DMS114 treated with DMSO at 0.1 percent for 48 hours (cell line): ENCODE measurements around the gene LIMD2.
"Not testable (repeated sequence)": the region's sequence is repeated elsewhere in the genome, so short reads cannot be mapped to it uniquely, and the experiment has no call there.

Experiments
- DNase-seq: peaks from one replicate; lab custom pipeline; 2025; ENCODE audit not compliant: unreplicated experiment; lab: John Stamatoyannopoulos, UW

LIMD2 gene

DNA sequence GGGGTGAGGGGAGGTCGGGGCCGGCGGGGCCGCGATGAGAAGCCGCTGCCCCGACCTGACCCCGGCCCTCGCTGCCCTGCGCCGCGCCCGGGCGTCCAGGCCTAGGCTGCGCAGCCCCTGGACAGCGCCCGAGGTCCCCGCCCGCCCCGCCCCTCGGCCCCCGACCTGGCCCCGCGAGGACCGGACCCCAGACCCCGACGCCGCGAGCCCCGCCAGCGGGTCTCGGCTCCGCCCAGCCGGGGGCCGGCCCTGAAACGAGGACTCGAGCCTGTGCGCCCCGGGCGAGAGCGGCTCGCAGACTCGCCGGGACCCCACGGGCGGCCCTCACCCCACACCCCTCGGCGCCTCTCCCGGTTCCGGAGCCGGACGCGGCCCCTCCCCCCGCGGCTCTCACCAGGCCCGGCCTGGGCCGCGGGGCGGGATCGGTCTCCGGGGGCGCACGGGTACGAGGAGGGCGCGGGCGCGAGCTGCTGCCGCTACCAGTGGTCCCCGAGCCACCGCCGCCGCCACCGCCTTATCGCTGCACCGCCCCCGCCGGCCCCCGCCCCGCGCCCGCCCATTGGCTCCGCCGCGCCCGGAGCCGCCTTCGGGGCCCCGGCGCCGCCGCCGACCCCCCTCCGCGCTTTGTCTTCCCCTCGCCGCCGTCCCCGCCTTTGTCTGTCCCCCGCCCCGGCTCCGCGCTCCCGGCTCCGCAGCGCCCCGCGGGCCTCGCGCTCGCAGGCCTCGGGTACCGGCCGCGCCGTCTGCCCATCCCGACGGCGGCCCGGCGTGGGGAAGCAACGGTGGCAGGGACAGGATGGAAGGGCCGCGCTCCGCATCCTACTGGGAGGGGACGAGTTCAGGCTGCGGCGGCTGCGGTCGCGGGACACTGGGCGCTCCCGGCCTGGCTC, at the start of gene LIMD2:
TSS of gene LIMD2 (minus strand) at position 488 of the 890 bp plus-strand sequence. CDS start 827 bp downstream, outside the sequence.
- no peak for DNase-seq

DNA sequence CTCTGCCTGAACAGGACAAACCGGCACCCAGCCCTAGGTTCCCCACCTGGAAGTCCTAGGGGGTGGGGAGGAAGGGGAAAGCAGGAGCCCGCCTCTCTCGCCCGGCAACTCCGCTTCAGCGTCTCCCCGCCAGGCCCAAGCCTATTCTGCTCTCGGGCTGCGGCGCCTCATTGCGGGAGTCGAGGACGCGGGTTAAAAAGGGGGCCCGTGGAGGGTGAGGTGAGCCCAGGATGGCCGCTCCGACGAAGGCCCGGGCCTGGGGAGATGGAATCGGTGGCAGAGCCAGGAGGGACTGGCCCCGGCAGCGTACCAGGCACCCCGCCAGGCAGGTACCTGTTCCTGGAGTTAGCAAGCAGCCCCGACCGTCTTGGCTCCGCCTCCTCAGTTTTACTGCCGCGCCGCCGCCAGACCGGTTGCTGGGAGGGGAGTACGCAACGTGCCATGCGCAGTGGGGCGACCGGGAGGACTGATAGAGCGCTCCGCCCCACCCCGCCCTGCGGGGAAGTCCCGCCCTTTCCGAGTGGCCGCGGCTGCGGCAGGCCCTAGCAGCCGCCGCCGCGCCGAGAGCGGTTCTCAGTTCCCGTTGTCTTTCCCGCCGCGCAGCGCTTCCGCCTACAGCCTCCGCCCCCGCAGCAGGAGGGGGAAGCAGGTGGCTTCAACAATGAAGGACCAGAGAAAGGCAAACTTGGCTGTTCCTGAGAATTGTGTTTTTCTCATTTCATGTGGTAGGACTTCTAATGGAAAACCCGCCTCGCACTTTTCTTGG, 41.7 kb upstream of the LIMD2 start, which contains the start of gene STRADA:
TSS of gene STRADA (minus strand) at position 392 of the 766 bp plus-strand sequence. CDS start 13,430 bp downstream, outside the sequence.
- peak; percentile 95 for DNase-seq

GRCh38 chr17:63741143-63741407, 41.1 kb upstream of the LIMD2 start:
- no peak for DNase-seq

DNA sequence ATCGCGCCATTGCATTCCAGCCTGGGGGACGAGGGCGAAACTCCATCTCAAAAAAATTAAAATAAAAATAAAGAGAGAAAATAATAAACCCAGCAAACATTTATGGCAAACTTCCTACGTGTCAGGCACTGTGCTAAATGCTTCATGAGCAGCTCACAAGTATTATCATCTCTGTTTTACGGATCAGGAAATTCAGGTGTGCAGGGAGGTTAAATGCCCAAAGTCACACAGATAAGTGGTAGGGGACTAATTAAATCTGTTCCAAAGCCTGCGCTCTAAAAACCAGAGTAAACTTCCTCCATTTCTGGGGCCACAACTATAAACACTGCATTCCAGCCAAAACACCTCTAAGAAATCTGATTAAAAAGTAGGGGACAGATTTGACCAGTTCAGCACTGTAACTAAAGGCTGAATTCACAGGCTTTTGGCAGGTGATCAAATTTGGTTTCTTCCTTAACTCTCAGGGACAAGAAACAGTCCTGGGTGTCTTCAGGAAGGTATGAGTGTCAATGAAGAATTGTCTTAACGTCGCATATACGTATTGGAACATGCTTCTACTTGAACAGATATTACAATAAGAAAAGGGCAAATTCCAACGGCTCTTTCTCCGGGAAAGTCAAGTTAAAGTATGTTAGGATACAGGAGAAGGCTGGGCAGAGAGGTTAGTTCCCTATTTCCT, 40.7 kb upstream of the LIMD2 start:
- DNase-seq = no peak

DNA sequence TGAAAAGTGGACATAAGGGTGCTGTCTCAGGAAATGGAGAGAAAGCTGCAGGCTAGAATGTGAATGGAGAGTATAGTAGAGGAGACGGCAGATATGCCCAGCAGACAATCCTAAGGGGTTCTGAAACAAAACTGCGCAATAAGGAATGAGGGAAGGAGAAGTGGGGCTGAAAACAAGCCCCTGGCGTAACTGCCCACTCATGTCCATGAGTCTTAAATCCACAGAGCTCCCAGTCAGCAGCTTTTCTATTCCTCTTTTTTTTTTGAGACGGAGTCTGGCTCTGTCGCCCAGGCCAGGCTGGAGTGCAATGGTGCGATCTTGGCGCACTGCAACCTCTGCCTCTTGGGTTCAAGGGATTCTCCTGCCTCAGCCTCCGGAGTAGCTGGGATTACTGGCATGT, 35.8 kb upstream of the LIMD2 start:
- DNase-seq = no peak

GRCh38 chr17:63722403-63722802, 22.5 kb upstream of the LIMD2 start:
- no peak for DNase-seq

- DNase-seq = not testable (repeated sequence)
These were observed 20.3 kb upstream of the LIMD2 start for GRCh38 chr17:63720194-63720593.

- DNase-seq = no peak
These were observed 19.1 kb upstream of the LIMD2 start for GRCh38 chr17:63718988-63719387.

DNA sequence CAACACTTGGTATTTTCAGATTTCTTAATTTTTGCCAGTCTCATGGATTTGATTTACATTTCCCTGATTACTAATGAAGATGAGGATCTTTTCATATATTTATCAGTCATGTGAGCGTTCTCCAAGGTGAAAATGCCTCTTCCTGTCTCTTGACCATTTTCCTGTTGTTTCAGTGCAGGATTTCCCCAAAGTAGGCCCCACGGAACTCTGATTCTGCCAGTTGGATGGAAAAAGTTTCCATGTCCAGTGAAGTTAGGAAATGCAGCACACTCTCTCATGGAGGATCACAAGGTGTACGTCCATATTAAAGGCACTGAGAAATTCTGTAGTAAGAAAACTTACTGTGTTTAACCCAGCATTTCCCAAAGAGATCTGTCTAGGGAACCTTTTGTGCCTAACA, 16.5 kb upstream of the LIMD2 start:
- no peak for DNase-seq

- DNase-seq = no peak
These were observed 14.8 kb upstream of the LIMD2 start for GRCh38 chr17:63714550-63715277.

GRCh38 chr17:63709110-63709509, 9.2 kb upstream of the LIMD2 start:
- no peak for DNase-seq

- no peak for DNase-seq
These were observed 7.2 kb upstream of the LIMD2 start for GRCh38 chr17:63707151-63707550.

- DNase-seq = no peak
These were observed 6.6 kb upstream of the LIMD2 start for GRCh38 chr17:63706336-63707082.

GRCh38 chr17:63705657-63706056, 5.7 kb upstream of the LIMD2 start:
- no peak for DNase-seq

- no peak for DNase-seq
These were observed 4.9 kb upstream of the LIMD2 start for GRCh38 chr17:63704836-63705235.

DNA sequence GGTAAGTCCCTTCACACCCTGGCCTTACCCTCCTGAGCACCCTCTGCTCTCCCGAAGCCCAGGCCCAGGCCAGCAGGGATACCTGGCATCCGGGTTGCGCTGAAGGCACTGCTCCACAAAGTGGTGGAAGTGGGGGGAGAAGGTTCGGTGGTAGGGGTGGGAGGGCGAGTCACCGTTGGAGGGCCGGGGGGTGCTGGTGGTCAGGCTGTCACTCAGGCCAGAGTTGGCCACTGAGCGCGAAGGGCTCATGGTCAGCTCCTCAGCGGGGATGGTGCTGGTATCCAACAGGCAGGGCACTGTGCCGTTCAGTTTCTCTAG, 4.3 kb upstream of the LIMD2 start:
- DNase-seq = no peak

GRCh38 chr17:63703556-63704258, 3.8 kb upstream of the LIMD2 start:
- DNase-seq = no peak

GRCh38 chr17:63703029-63703428, 3.1 kb upstream of the LIMD2 start:
- no peak for DNase-seq

DNA sequence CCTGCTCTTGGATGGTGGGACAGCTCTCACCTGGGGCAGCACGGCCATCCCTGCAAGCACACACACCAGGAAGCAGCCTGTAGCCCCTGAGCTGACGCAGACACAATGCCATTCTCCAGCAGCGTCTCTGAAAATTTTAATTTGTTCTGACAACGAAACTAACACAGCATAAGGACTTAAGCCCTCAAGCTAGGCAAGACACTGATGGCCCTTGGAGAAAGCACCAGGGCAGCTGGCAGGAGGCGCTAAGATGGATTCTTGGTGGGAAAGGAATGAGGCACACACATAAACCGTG, 2.7 kb upstream of the LIMD2 start:
- DNase-seq = no peak
